Measurements from ENCODE around the gene CYP2B6. TPM values are rescaled to one million over a fixed set of nuclear protein-coding genes. Genes with fewer than 3 reads are reported as not detected.

CYP2B6 gene
- polyA plus RNA-seq, 3 donors = not detected

DNA sequence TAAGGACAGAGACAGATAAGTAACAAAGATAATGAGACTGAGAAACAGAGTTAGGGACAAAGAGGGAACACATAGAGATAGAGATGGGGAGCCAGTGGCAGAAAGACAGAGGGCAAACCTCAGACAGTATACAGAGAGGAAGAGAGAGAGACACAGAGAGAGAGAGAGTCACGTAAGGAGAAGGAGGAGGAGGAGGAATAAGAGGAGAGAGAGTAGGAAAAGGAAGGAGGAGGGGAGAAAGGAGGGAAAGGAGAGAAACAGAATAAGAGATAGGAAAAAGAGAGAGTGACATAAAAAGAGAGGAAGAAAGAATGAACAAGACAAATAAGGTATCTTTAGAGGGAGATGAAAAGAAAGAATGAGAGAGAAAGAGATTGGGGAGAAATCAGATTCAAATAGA, 23.6 kb downstream of the CYP2B6 start:
- no peaks in the 10 kb centered on the region for H3K36me3 Mint-ChIP-seq
- no peak overlapping the region for H3K27ac Mint-ChIP-seq
- TF ChIP-seq, protein P1, sequence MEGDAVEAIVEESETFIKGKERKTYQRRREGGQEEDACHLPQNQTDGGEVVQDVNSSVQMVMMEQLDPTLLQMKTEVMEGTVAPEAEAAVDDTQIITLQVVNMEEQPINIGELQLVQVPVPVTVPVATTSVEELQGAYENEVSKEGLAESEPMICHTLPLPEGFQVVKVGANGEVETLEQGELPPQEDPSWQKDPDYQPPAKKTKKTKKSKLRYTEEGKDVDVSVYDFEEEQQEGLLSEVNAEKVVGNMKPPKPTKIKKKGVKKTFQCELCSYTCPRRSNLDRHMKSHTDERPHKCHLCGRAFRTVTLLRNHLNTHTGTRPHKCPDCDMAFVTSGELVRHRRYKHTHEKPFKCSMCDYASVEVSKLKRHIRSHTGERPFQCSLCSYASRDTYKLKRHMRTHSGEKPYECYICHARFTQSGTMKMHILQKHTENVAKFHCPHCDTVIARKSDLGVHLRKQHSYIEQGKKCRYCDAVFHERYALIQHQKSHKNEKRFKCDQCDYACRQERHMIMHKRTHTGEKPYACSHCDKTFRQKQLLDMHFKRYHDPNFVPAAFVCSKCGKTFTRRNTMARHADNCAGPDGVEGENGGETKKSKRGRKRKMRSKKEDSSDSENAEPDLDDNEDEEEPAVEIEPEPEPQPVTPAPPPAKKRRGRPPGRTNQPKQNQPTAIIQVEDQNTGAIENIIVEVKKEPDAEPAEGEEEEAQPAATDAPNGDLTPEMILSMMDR (IDR thresholded peaks at IDR 0.05) = no peak
- no peak overlapping the region for H3K4me3 ChIP-seq (replicated peaks in 1 of 3; ENCODE audit: low read depth in 2 of 3, low read length in 3 of 3)
- H3K9me3 ChIP-seq (replicated peaks in 1 of 2; ENCODE audit: control insufficient read depth in 1 of 2, insufficient read depth in 1 of 2, low read length in 2 of 2) = no peaks in the 10 kb centered on the region
- H3K27ac ChIP-seq (ENCODE audit: low read depth in 1 of 2, low read length in 2 of 2) = no peak overlapping the region
- H3K4me2 ChIP-seq (replicated peaks; ENCODE audit: extremely low read depth, low read length, poor library complexity, severe bottlenecking) = no peak overlapping the region
- WGBS (ENCODE audit: insufficient coverage) = 73% methylated on average over 1 of the region's 1 CpG
- H3K4me1 ChIP-seq (ENCODE audit: control insufficient read depth in 1 of 2, insufficient read depth in 2 of 2, low read length in 2 of 2) = no peaks in the 10 kb centered on the region
- peaks cover 4% of the 10 kb centered on the region for H3K4me1 Mint-ChIP-seq
- no peak overlapping the region for H2AFZ ChIP-seq (ENCODE audit: insufficient read depth, low read depth, low read length, poor library complexity, severe bottlenecking)
- H3K4me3 Mint-ChIP-seq = no peak overlapping the region
- DNase-seq = no peak
- no peaks in the 10 kb centered on the region for H3K79me2 ChIP-seq (ENCODE audit: insufficient read depth, low read length)
- no peaks in the 10 kb centered on the region for H4K20me1 ChIP-seq (ENCODE audit: insufficient read depth, low read length)
- intact Hi-C loops (cut with micrococcal nuclease) = no loop called here
- peaks cover 9 to 23% (median 19%) of the 10 kb centered on the region in 3 donors for H3K27me3 Mint-ChIP-seq (ENCODE audit: low read depth in 3 of 3)
- no peak overlapping the region for H3K9ac ChIP-seq (ENCODE audit: insufficient read depth, low read length, poor library complexity, severe bottlenecking)
- H3K36me3 ChIP-seq (replicated peaks in 1 of 2; ENCODE audit: control insufficient read depth in 1 of 2, insufficient read depth in 2 of 2, low read length in 2 of 2) = no peaks in the 10 kb centered on the region
- peaks cover 0 to 4% (median 0%) of the 10 kb centered on the region in 7 donors for H3K9me3 Mint-ChIP-seq
- H3K27me3 ChIP-seq (ENCODE audit: control insufficient read depth in 2 of 2, insufficient read depth in 2 of 2, low read length in 2 of 2) = peaks cover 0 to 5% of the 10 kb centered on the region in 2 donors

DNA sequence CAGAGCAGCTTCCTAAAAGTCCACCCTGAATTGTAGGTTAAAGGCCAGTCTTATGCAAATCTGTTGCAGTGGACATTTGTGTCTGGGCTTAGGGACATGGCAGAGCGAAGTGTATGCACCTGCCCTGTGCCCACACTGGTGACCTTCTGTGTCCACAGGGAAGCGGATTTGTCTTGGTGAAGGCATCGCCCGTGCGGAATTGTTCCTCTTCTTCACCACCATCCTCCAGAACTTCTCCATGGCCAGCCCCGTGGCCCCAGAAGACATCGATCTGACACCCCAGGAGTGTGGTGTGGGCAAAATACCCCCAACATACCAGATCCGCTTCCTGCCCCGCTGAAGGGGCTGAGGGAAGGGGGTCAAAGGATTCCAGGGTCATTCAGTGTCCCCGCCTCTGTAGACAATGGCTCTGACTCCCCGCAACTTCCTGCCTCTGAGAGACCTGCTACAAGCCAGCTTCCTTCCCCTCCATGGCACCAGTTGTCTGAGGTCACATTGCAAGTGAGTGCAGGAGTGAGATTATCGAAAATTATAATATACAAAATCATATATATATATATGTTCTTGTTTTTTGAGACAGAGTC, 25.5 kb downstream of the CYP2B6 start:
- Mint-ChIP-seq H3K27ac (no peak overlapping the region), H3K27me3 (ENCODE audit: low read depth in 3 of 3) (peaks cover 12 to 18% (median 17%) of the 10 kb centered on the region in 3 donors), H3K4me3 (peak overlapping the region in 1 of 2 donors; percentile 39), H3K4me1 (peaks cover 4% of the 10 kb centered on the region), H3K36me3 (no peaks in the 10 kb centered on the region), H3K9me3 (peaks cover 0 to 4% (median 0%) of the 10 kb centered on the region in 7 donors)
- no CpG with 5 or more reads among the region's 12 CpGs for WGBS (ENCODE audit: insufficient coverage)
- no peak overlapping the region for H3K27ac ChIP-seq (ENCODE audit: low read depth in 1 of 2, low read length in 2 of 2)
- no peaks in the 10 kb centered on the region for H3K9me3 ChIP-seq (replicated peaks in 1 of 2; ENCODE audit: control insufficient read depth in 1 of 2, insufficient read depth in 1 of 2, low read length in 2 of 2)
- no peak overlapping the region for H3K9ac ChIP-seq (ENCODE audit: insufficient read depth, low read length, poor library complexity, severe bottlenecking)
- H3K4me2 ChIP-seq (replicated peaks; ENCODE audit: extremely low read depth, low read length, poor library complexity, severe bottlenecking) = no peak overlapping the region
- H2AFZ ChIP-seq (ENCODE audit: insufficient read depth, low read depth, low read length, poor library complexity, severe bottlenecking) = no peak overlapping the region
- no peaks in the 10 kb centered on the region for H3K79me2 ChIP-seq (ENCODE audit: insufficient read depth, low read length)
- peaks cover 0 to 5% of the 10 kb centered on the region in 2 donors for H3K27me3 ChIP-seq (ENCODE audit: control insufficient read depth in 2 of 2, insufficient read depth in 2 of 2, low read length in 2 of 2)
- H3K36me3 ChIP-seq (replicated peaks in 1 of 2; ENCODE audit: control insufficient read depth in 1 of 2, insufficient read depth in 2 of 2, low read length in 2 of 2) = no peaks in the 10 kb centered on the region
- H4K20me1 ChIP-seq (ENCODE audit: insufficient read depth, low read length) = no peaks in the 10 kb centered on the region
- H3K4me3 ChIP-seq (replicated peaks in 1 of 3; ENCODE audit: low read depth in 2 of 3, low read length in 3 of 3) = no peak overlapping the region
- no peak for DNase-seq
- TF ChIP-seq, protein P1 (IDR thresholded peaks at IDR 0.05) = no peak
- H3K4me1 ChIP-seq (ENCODE audit: control insufficient read depth in 1 of 2, insufficient read depth in 2 of 2, low read length in 2 of 2) = no peaks in the 10 kb centered on the region
- intact Hi-C loops (cut with micrococcal nuclease) = no loop called here
